ENCODE results near the gene PIGR.

PIGR gene, protein sequence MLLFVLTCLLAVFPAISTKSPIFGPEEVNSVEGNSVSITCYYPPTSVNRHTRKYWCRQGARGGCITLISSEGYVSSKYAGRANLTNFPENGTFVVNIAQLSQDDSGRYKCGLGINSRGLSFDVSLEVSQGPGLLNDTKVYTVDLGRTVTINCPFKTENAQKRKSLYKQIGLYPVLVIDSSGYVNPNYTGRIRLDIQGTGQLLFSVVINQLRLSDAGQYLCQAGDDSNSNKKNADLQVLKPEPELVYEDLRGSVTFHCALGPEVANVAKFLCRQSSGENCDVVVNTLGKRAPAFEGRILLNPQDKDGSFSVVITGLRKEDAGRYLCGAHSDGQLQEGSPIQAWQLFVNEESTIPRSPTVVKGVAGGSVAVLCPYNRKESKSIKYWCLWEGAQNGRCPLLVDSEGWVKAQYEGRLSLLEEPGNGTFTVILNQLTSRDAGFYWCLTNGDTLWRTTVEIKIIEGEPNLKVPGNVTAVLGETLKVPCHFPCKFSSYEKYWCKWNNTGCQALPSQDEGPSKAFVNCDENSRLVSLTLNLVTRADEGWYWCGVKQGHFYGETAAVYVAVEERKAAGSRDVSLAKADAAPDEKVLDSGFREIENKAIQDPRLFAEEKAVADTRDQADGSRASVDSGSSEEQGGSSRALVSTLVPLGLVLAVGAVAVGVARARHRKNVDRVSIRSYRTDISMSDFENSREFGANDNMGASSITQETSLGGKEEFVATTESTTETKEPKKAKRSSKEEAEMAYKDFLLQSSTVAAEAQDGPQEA

DNA sequence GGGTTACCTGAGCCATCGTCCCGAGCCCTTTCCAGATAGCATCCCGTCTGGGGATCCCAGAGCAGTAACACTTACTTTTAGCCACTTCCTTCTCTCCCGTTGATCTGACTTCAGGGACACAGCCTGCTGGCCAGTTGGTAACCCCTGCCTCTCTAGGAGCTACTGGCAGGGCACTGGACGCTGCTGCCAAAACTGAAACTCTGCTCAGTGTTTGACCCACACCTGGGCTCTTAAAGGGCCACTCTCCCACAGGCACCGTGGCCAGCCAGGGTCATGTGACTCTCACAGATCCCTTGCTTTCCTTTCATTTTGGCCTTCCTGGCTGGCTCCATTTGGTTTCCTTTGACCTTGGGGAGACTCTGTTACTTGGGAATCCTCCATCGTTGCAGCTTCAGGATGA, at the start of gene PIGR:
TSS of gene PIGR (minus strand) at position 206 of the 400 bp plus-strand sequence. CDS start 5,935 bp downstream, outside the sequence.
- DNase-seq: no peak

DNA sequence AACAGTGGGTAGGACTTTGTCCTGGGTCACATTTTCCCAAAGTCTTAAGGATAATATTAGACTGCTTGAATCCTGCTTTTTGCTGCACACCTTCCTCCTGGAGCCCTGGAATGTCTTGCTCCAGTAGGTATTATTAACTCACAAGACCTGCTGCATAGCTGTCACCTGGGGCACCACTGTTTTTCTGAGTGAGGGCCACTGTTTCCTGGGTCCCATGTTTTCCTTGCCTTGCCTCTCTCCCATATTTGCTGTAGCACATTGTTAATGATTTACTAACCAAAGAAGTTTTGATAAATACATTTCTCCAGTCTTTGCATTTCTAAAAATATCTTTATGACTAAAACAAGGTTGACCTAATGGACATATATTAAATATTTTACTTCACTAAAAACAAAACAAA, 46.5 kb upstream of the PIGR start:
- no peak for DNase-seq

DNA sequence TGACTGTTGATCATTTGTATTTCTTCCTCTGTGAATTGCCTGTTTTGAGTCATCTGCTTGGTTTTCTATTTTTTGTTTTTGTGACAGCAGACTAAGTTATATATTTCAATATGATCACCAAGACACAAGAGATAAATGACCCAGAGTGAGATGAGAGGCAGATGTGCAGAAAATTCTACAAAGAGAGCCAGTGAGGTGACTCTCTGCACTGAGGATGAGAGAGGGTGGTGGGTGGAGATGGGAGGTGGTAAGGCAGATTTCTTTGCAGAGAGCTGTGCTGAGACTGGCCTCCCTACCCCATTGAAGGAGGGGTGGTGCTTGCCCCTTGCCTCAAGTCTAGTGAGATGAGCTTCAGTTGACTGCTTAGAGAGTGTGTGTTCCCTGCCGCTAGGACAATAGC, 41.6 kb upstream of the PIGR start:
- no peak for DNase-seq

DNA sequence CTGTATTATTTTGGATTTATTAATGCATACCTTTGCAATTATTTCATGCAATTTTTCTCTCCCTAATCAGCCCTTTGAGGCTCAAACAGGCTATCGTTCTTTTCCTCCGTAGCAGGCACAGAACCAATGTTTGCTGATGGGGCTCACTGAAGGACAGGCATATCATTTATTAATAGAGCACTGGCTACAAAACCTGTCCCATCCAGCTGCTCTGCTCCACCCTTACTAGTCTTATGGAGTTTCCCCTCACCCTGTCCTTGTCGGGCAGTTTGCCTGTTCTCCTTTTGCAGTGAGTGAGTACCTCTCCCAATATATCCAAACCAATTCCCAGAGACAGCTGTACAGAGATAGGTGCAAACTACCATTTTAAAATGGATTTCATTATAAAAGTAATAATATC, 40.6 kb upstream of the PIGR start:
- DNase-seq: no peak

DNA sequence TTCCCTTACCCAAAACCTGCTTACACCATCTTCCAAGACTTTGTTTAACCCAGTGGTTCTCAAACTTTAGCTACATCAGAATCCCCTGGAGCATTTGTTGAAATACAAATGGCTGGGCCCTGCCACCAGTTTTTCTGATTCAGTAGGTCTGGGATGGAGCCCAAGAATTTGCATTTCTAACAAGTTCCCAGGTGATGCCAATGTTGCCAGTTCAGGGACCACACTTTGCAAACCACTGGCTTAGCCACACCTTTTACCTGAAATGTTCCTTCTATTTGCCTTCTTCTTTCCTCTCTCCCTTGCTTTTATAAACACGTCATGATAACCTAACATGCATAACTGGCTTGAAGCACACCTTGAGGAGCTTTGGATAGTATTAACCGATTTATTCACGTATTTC, 40.1 kb upstream of the PIGR start:
- no peak for DNase-seq

DNA sequence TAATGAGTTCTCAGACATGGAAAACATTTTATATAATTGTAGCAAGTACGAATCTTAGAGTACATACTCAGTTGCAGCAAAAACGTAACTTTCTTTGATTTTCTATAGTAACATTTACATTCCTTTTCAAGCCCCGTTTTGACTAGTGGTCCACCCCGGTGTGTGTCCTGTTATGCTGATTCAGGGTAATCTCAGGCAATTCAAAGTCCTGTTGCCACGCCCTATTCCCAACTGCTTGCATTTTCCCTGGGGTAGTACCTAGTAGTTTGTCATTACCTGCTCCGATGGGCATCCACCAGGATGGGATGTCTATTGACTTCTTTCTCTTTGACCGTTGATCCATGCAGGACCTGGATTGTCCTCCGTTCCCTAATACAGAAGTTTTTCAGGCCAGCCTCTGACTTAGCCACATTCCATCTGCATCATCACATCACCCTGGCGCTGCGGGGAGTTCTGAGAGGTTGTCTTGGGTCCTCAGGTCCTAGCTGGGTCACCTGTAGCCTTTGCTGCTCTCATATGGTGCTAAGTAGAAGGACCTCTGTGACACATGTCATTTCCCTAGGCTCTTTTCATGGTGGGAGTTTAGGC, 39.0 kb upstream of the PIGR start:
- DNase-seq: no peak

DNA sequence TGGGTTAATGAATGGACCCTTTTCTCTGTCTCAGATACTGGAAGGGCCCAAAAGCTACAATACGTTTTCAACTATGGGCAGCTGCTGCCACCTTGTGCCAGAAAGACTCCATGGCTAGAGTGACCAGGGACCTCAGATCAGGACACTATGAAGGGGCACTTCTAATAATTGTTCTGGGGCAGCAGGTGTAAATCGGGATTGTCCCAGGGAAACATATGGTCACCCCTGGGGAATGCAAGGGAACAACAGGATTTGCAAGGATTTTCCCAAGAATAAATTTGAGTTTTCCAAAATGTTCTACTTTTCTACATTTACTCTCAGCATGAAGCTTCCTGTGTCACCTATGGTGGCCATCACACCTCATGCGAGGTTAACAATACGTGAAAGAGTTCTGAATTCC, 36.0 kb upstream of the PIGR start:
- peak; percentile 67 for DNase-seq

DNA sequence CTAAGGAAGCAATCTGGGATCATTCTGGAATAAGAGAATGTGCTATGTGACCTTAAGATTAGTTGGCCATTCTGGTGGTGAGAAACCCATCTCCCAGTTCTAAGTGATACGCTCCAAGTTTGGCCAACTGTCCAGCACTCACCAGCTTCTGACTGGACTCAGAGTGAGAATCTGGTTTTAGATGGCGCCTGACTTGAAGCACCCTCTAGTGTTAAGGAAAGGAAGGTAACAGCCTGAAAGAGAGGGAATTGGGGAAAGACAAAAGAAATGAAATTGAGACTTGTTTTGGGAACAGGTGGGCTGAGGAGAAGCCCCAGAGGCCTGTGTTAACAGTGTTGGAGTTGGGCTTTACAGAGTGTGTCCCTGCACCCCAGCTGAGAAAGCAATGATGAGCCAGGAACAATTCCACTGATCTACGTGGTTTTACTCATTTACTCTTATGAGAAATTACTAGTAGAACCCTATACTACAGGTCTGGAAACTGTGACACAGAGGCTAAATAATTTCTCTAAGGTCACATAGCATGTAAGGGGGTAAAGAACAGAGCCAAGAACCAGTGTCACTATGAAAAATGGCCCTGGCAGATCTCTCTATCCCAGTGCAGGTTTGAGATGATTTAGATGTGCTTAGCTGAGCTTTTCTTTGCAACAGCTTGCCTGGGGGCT, 33.2 kb upstream of the PIGR start:
- no peak for DNase-seq

DNA sequence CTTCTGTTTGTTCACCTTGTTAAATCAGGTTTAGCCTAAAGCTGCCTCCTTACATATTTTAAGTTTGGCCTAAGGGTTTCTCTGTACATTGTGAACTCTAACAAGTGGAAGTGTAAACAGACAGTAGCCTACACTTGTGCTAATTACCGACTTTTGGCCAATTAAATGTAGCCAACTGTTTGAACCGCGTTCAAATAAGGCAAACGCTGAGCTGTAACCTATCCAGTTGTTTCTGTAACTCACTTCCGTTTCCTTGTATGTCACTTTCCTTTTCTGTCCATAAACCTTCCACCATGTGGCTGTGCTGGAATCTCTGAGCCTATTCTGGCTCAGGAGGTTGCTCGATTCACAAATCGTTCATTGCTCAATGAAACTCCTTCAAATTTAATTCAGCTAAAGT, 32.0 kb upstream of the PIGR start:
- no peak for DNase-seq

DNA sequence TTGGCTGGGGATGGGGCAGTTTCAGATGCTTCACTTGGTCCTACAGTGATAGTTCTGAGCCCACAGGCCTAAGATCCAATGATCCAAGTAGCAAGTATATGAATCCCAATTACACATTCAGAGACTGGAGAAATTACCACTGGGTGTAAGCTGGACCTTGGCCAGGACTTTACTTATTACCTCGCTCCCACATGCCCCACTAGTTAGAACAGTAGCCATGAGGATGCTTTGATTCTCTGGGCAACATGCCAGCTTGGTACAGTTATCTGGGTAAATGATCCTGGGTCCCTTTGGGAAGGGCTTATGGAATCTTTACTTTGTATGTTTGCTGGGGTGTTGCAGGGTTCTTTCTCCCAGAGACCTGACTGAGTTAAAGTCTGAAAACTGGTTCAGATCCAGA, 29.0 kb upstream of the PIGR start:
- no peak for DNase-seq

DNA sequence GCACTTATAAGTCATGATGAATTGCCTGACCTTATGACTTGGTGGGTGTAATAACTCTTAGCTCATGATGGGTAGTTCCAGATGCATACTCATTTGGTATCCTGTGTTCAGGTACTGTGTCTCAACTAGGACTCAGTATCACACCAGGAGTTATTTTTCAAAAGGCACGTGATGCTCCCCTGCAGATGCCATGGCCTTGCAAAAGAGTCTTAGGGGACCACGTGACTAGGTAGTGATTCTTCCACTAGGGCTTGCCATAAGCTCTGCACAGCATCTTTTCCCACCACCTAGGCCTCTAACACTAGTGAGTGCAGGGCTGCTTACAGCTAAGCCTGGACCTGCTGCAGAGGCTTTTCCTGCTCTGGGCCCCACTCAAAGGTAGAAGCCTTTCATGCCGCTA, 27.9 kb upstream of the PIGR start:
- DNase-seq: no peak

DNA sequence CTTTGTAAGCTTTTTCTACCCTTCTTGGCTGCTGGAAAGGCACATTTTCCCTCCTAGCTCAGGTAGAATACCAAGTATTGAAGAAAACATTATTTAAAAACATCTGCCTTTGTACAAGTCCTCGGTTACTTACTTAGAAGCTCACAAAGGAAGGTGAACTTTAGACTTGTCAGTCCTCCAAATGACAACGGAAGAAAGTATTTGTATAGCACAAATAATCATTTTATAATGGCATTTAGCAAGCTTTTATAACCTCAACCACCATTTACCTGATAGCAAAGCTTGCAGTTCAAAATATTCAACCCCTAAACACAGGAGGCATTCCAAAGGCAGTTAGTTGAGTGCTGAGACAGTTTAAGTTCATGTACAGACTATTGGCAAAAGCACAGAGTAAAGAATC, 26.5 kb upstream of the PIGR start:
- no peak for DNase-seq

DNA sequence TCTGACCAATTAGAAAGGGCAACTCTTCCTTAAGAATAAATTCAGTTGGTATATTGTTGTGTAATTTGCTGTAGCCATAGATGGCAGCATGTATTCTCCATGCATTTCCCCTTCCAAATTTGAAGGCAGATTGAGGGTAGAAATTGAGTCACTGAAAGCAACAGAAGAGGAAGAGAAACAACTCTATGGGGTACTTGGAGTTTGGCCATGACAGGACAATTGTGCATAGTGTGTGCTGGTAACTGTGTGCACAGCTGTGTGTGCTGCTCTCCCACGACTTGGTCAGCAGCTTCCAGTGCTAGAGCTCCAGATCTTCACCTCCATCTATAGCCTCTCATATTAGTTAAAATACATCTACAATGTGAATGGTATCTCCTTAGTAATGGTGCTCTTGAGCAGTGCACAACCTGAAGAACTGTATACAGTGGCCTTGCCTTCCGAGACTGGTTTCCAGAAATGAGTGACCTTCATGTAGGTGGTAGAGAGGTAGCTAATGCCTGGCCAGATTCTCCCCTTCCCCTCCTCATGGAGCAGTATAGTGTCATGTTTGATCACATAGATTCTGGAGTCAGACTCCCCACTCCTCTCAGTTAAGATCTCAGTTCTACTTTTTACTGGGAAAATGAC, 24.9 kb upstream of the PIGR start:
- DNase-seq: no peak

DNA sequence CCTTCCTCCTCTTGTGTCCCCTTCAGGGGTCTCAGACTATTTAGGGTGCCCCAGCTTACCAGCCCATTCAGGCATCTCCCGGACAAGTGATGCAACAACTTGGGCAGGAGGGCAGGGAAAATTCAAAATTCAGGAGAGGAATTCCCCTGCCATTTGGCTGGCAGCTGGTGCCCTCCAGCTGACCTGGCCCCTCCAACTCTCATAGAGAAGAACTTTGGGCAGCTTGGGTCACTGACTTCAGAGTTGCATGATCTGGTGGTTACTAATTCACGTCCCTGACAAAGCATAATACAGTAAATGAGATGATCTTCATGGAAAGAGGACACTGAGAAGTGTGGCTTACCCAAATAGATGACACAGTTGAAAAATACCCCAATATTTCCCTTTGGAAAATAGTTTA, 24.2 kb upstream of the PIGR start, which contains the start of gene FCAMR:
TSS of gene FCAMR (minus strand) at position 15 of the 400 bp plus-strand sequence. CDS start 335 bp downstream, outside the sequence.
- no peak for DNase-seq

DNA sequence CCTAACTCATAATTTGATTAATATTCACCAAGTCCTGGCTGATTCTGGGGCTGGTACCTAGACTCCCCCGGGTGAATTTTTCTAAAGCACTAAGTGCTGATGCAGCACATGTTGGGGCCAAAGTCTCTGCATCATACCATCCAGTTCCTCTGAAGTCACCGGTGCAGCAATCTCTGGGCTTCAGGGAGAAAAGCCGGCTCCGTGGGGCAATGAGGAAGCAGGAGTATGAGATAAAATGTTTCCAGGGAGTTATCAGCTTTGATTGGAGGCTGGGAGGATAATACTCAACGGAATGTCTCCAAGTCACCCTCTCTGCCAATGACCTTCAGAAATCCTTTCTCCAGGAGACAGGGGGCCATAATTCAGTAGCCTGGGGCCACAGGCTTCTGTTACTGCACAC, 22.8 kb upstream of the PIGR start:
- DNase-seq: no peak

DNA sequence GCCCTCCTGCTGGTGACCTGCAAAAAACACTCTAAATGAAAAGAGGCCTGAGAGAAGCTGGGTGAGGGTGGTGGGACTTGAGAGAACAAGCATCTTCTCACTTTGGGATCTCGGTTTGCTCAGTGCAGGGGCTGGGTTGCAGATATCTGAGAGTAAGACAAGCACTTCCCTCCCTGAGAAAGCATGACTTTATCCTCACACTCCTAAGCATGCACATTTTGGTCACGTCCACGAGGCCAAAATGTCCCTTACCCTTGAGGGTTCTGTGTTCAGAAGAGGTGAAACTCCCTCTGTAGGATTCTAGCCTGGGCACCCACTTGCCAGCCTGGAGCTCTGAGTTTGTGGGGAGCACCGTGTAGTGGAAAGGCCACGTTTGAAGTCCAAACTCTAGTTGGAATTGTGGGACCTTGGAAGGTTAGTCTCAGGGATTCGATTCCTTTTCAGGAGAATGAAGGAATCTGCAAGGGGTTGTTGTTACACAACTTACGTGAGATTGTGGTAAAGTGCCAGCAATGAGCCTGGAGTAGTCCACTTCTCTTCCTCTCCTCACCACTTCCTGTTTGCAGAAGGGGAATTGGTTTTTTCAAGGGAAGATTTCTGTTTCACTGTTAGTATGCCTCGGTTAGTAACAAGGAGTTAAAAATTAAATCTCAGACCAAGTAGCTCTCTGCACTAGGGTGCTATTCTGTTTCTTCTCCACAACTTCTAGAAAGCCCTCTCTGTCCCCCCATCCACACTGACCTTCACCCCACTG, 21.0 kb upstream of the PIGR start:
- DNase-seq: no peak

DNA sequence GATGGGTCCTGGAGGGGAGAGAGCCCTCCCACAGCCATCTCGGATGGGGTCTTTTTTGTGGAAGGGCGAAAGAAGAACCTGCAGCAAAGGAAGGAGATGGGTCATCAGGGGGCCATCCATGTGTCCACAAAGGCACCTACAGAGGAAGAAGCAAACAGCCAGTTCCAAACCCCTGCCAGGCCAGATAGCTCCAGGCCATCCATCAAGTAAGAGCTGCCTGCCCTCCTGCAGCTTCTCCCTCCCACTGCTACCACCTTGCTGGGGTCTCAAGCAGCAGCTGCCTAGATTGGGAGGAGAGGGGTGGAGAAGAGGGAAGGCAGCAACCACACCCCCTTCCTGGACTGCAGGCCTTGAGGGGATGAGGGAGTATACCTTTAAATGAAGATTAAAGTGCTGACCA, 19.5 kb upstream of the PIGR start:
- no peak for DNase-seq

DNA sequence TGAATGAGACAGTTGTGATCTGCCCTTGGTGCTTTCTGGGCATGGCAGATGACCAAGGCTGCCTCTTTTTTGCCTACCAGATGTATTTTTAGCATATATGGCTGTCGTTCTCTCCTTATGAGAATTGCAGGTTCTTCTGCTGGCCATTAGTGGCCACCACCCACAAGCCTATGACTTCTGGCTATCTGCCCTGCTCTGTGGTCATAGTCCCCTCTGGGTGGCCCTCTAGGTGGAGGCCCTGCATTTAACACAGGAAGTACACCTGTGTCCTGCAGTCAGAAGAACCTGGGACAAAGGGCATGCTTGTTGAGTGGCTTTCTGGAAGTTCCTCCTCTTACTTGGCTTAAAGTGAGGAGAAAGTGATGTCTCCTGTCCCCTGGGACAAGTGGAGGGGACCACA, 17.5 kb upstream of the PIGR start:
- DNase-seq: no peak

DNA sequence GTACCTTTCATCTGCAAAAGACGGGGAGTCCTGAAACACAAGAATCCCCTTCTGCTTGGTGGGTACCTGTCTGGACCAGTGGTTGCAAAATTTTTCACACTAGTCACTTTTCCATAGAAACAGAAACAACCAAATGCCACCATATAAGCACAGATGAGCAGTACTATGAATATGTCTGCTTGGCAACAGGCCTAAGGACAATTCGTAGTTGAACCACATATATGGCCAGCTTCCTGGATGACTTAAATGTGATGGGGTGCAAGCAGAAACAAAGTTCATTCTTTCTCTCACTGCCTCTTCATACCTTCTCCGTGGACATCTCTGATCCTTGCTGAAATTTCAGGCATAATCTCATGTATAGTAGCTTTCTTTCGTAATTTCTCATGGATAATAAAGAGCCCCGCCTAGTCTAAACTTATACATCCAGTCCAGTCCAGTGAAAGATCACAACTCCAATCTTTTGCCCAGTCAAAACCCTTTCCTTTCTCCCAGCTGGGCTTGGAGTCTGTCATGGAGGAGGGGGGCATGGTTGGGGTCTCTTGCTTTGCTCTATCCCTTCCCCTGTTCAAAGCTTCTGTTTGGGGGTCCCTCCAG, 16.9 kb upstream of the PIGR start:
- no peak for DNase-seq

DNA sequence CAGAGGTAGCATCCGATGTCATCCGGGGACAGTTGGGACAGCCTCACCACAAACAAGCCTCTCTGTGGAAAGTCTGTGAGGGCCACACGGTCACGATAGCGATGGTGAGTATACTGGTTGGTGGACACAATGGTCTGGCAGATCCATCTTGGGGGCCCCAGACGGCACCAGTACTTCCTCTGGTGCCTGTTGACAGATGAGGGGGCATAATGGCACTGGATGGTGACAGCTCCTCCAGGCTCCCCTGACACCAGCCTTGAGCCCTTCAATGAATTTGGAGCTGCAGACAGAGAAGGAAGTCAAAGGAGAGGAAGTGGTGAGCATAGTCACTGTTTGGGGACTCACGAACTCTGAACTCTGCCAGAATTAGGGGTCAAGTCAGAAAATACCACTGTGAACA, 16.0 kb upstream of the PIGR start:
- DNase-seq: no peak

DNA sequence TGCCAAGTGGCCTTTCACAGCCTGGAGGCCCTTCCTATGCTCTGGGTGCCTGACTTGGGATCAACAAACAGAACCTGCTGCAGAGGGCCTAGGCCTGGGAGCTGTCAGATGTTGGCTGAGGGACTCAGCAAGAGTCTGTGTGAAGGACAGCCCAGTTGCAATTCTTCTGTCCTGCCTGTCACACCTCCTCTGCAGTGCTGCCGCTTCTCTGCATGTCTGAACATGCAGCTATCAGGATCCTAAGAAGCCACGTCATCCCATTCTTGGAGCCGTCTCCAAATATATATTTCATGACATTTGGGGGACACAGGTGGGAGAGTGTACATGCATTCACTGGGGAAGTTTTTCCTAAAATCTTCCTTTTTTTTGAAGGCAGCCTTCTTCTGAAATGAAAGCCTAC, 15.4 kb upstream of the PIGR start:
- DNase-seq: no peak
